HG02981 (cell line): ENCODE results near the gene SOCS6.
"Not testable (repeated sequence)": the region's sequence is repeated elsewhere in the genome, so short reads cannot be mapped to it uniquely, and the experiment has no call there.

Experiments used
- ATAC-seq: cut with Tn5 transposase; IDR thresholded peaks from one replicate; pipeline ENCODE4 v1.9.1; 2021; ENCODE audit warnings: mild to moderate bottlenecking, moderate library complexity; ENCODE audit not compliant: unreplicated experiment

Gene SOCS6

GRCh38 chr18:70288851-70289328 lies at the start of gene SOCS6:
Gene SOCS6, plus strand, starts transcription at chr18:70289045. Its CDS starts 35,624 bp downstream, at chr18:70324669.
- ATAC-seq, result peak; percentile 70

- ATAC-seq, result no peak
Measured at GRCh38 chr18:70243131-70243929, 45.5 kb upstream of the SOCS6 start.

GRCh38 chr18:70246061-70246466 lies 42.8 kb upstream of the SOCS6 start:
- ATAC-seq, result no peak

GRCh38 chr18:70249118-70249517 lies 39.7 kb upstream of the SOCS6 start:
- no peak for ATAC-seq

- not testable (repeated sequence) for ATAC-seq
Measured at GRCh38 chr18:70249861-70250260, 39.0 kb upstream of the SOCS6 start.

- ATAC-seq, result no peak
Measured at GRCh38 chr18:70250781-70251180, 38.1 kb upstream of the SOCS6 start.

GRCh38 chr18:70256184-70256583 lies 32.7 kb upstream of the SOCS6 start:
- ATAC-seq, result no peak

GRCh38 chr18:70256994-70257393 lies 31.9 kb upstream of the SOCS6 start:
- ATAC-seq, result no peak

- no peak for ATAC-seq
Measured at GRCh38 chr18:70258243-70258642, 30.6 kb upstream of the SOCS6 start.

GRCh38 chr18:70260683-70261082 lies 28.2 kb upstream of the SOCS6 start:
- ATAC-seq, result no peak

- no peak for ATAC-seq
Measured at GRCh38 chr18:70261141-70261788, 27.6 kb upstream of the SOCS6 start.

- no peak for ATAC-seq
Measured at GRCh38 chr18:70263336-70263735, 25.5 kb upstream of the SOCS6 start.

GRCh38 chr18:70271742-70272141 lies 17.1 kb upstream of the SOCS6 start:
- ATAC-seq, result no peak

GRCh38 chr18:70273021-70273420 lies 15.8 kb upstream of the SOCS6 start:
- no peak for ATAC-seq

- ATAC-seq, result no peak
Measured at GRCh38 chr18:70276416-70277191, 12.2 kb upstream of the SOCS6 start.

GRCh38 chr18:70279470-70279869 lies 9.4 kb upstream of the SOCS6 start:
- no peak for ATAC-seq

GRCh38 chr18:70280007-70280925 lies 8.6 kb upstream of the SOCS6 start:
- ATAC-seq, result no peak

- ATAC-seq, result no peak
Measured at GRCh38 chr18:70284976-70285620, 3.7 kb upstream of the SOCS6 start.

- ATAC-seq, result no peak
Measured at GRCh38 chr18:70287731-70288130, 1.1 kb upstream of the SOCS6 start.
